GM19438 (cell line): ENCODE measurements around the gene SUCNR1.
"Not testable (repeated sequence)": the region's sequence is repeated elsewhere in the genome, so short reads cannot be mapped to it uniquely, and the experiment has no call there.

Experiments
- ATAC-seq: cut with Tn5 transposase; IDR thresholded peaks from one replicate; pipeline ENCODE4 v1.9.1; 2021; ENCODE audit warnings: low read depth; ENCODE audit not compliant: unreplicated experiment

The SUCNR1 gene

GRCh38 chr3:151871639-151872468 lies 1.6 kb upstream of the SUCNR1 start:
- peak; percentile 78 for ATAC-seq

GRCh38 chr3:151874079-151874478 lies 636 bp downstream of the SUCNR1 start:
- not testable (repeated sequence) for ATAC-seq

GRCh38 chr3:151875759-151876158 lies 2.3 kb downstream of the SUCNR1 start:
- ATAC-seq, result peak; percentile 74

GRCh38 chr3:151877269-151877668 lies 3.8 kb downstream of the SUCNR1 start:
- no peak for ATAC-seq

GRCh38 chr3:151878465-151878864 lies 5.0 kb downstream of the SUCNR1 start:
- ATAC-seq, result no peak

GRCh38 chr3:151879037-151879436 lies 5.6 kb downstream of the SUCNR1 start:
- no peak for ATAC-seq

- ATAC-seq, result peak; percentile 50
Measured at GRCh38 chr3:151879679-151880415, 6.4 kb downstream of the SUCNR1 start.

- no peak for ATAC-seq
Measured at GRCh38 chr3:151880416-151880690, 6.9 kb downstream of the SUCNR1 start.

- no peak for ATAC-seq
Measured at GRCh38 chr3:151881137-151881536, 7.7 kb downstream of the SUCNR1 start.

- ATAC-seq, result not testable (repeated sequence)
Measured at GRCh38 chr3:151885397-151885796, 12.0 kb downstream of the SUCNR1 start.

GRCh38 chr3:151887450-151888211 lies 14.2 kb downstream of the SUCNR1 start:
- ATAC-seq, result not testable (repeated sequence)

- peak; percentile 87 for ATAC-seq
Measured at GRCh38 chr3:151890721-151891141, 17.3 kb downstream of the SUCNR1 start.

GRCh38 chr3:151891721-151892120 lies 18.3 kb downstream of the SUCNR1 start:
- no peak for ATAC-seq

GRCh38 chr3:151894219-151894618 lies 20.8 kb downstream of the SUCNR1 start:
- no peak for ATAC-seq

- no peak for ATAC-seq
Measured at GRCh38 chr3:151895478-151896241, 22.2 kb downstream of the SUCNR1 start.

GRCh38 chr3:151896246-151897012 lies 23.0 kb downstream of the SUCNR1 start:
- ATAC-seq, result no peak

GRCh38 chr3:151898121-151898520 lies 24.7 kb downstream of the SUCNR1 start:
- ATAC-seq, result not testable (repeated sequence)

GRCh38 chr3:151898564-151899261 lies 25.3 kb downstream of the SUCNR1 start:
- ATAC-seq, result not testable (repeated sequence)

- ATAC-seq, result no peak
Measured at GRCh38 chr3:151899996-151900395, 26.6 kb downstream of the SUCNR1 start.
